Trophoblast cell (in vitro differentiated cells and primary cell): ENCODE measurements around the gene TMOD3.

ENCODE experiments used
- DNase-seq, 2 donors: peaks; one replicate each; pipeline ENCODE4 v3.0.0-alpha.2; 2016
- H2AFZ ChIP-seq: 2 replicates; pipeline ENCODE4 v1.6.1; 2013; ENCODE audit warnings: low read length, moderate library complexity, mild to moderate bottlenecking; ENCODE audit not compliant: insufficient read depth, poor library complexity
- H2AK5ac ChIP-seq: 2 replicates; pipeline ENCODE4 v1.6.1; 2013; ENCODE audit warnings: mild to moderate bottlenecking, low read length
- H2BK120ac ChIP-seq: 2 replicates; pipeline ENCODE4 v1.6.1; 2013; ENCODE audit warnings: low read length, mild to moderate bottlenecking, moderate library complexity; ENCODE audit not compliant: insufficient read depth, poor library complexity
- H2BK12ac ChIP-seq: 2 replicates; pipeline ENCODE4 v1.6.1; 2013; ENCODE audit warnings: mild to moderate bottlenecking, low read length, moderate library complexity
- H2BK5ac ChIP-seq: 2 replicates; pipeline ENCODE4 v1.6.1; 2013; ENCODE audit warnings: low read length, low read depth, moderate library complexity, mild to moderate bottlenecking; ENCODE audit not compliant: poor library complexity
- H3K14ac ChIP-seq: 2 replicates; pipeline ENCODE4 v1.6.1; 2013; ENCODE audit warnings: mild to moderate bottlenecking, low read length
- H3K18ac ChIP-seq: 2 replicates; pipeline ENCODE4 v1.6.1; 2013; ENCODE audit warnings: mild to moderate bottlenecking, low read length
- H3K23ac ChIP-seq: 2 replicates; pipeline ENCODE4 v1.6.1; 2013; ENCODE audit warnings: low read length
- H3K27ac ChIP-seq: 2 replicates; pipeline ENCODE4 v1.5.1; 2013; ENCODE audit warnings: low read depth, mild to moderate bottlenecking, inconsistent platforms, low read length, moderate library complexity
- H3K27me3 ChIP-seq: 2 replicates; pipeline ENCODE4 v1.6.1; 2013; ENCODE audit warnings: inconsistent platforms, mild to moderate bottlenecking, low read length, moderate library complexity; ENCODE audit not compliant: insufficient read depth
- H3K36me3 ChIP-seq, 2 experiments: 1 replicate in 1 of 2; 2 replicates in 1 of 2; pipeline ENCODE4 v1.6.1; 2013; ENCODE audit warnings: low read length in 2 of 2, mild to moderate bottlenecking in 2 of 2, moderate library complexity in 1 of 2; ENCODE audit not compliant: insufficient read depth in 2 of 2, control insufficient read depth in 1 of 2
- H3K4ac ChIP-seq: 2 replicates; pipeline ENCODE4 v1.6.1; 2013; ENCODE audit warnings: low read depth, mild to moderate bottlenecking, low read length, moderate library complexity
- H3K4me1 ChIP-seq, 2 experiments: 1 replicate in 1 of 2; 2 replicates in 1 of 2; pipeline ENCODE4 v1.6.1; 2013; ENCODE audit warnings: low read length in 2 of 2, mild to moderate bottlenecking in 2 of 2, moderate library complexity in 1 of 2; ENCODE audit not compliant: insufficient read depth in 2 of 2, control insufficient read depth in 1 of 2
- H3K4me2 ChIP-seq: 2 replicates; pipeline ENCODE4 v1.6.1; 2013; ENCODE audit warnings: inconsistent platforms, mild to moderate bottlenecking, low read length, moderate library complexity
- H3K4me3 ChIP-seq: 2 replicates; pipeline ENCODE4 v1.5.1; 2013; ENCODE audit warnings: mild to moderate bottlenecking, low read depth, low read length, inconsistent platforms
- H3K79me1 ChIP-seq: one replicate; pipeline ENCODE4 v1.6.1; 2013; ENCODE audit warnings: low read length
- H3K79me2 ChIP-seq: 2 replicates; pipeline ENCODE4 v1.6.1; 2013; ENCODE audit warnings: low read length, mild to moderate bottlenecking; ENCODE audit not compliant: control insufficient read depth, insufficient read depth, poor library complexity
- H3K9ac ChIP-seq: 2 replicates; pipeline ENCODE4 v1.6.1; 2013; ENCODE audit warnings: mild to moderate bottlenecking, low read length
- H3K9me3 ChIP-seq: 2 replicates; pipeline ENCODE4 v1.6.1; 2013; ENCODE audit warnings: low read depth, mild to moderate bottlenecking, control low read depth, inconsistent platforms, low read length; ENCODE audit not compliant: insufficient read depth
- H4K12ac ChIP-seq: 2 replicates; pipeline ENCODE4 v1.6.1; 2013; ENCODE audit warnings: low read depth, mild to moderate bottlenecking, low read length, moderate library complexity
- H4K8ac ChIP-seq: 2 replicates; pipeline ENCODE4 v1.6.1; 2013; ENCODE audit warnings: low read depth, mild to moderate bottlenecking, low read length, moderate library complexity
- H4K91ac ChIP-seq: one replicate; pipeline ENCODE4 v1.6.1; 2013; ENCODE audit warnings: low read depth, mild to moderate bottlenecking, low read length, moderate library complexity
- WGBS: extraction: QIAGEN DNeasy Blood & Tissue Kit; methylation state at CpG from one replicate; pipeline ENCODE4 v1.1.7; 2013; ENCODE audit warnings: missing lambda C conversion rate; ENCODE audit not compliant: insufficient read length, insufficient coverage; ENCODE audit errors: extremely low coverage; 5-methylcytosine and 5-hydroxymethylcytosine counted together

Gene TMOD3

DNA sequence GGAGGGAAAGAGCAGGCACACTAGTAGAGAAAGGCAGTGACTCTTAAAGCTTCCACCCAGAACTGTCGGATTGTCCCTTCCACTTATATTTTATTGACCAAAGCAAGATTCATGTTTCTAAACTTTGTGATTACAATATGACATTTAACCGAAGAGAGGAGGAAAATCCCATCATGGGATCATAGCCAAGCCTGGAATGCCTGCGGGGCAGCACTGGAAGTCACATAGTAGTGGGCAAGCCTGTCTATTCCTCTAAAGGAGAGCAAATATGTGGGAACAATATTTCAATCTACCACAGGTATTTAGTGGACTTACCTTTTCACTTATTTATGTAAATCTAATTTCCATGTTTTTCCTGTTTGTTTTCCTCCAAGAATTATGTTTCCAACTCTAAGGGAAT, 3.8 kb upstream of the TMOD3 start:
- no peak overlapping the region for H2BK12ac ChIP-seq
- H3K4me1 ChIP-seq = peaks cover 0 to 6% of the 10 kb centered on the region in 2 experiments
- no peak overlapping the region for H2AFZ ChIP-seq
- H2BK120ac ChIP-seq = no peak overlapping the region
- H3K23ac ChIP-seq = no peak overlapping the region
- no peak overlapping the region for H4K91ac ChIP-seq
- no peak overlapping the region for H3K18ac ChIP-seq
- H3K14ac ChIP-seq = no peak overlapping the region
- DNase-seq = no peak
- no peaks in the 10 kb centered on the region for H3K36me3 ChIP-seq
- no peak overlapping the region for H2BK5ac ChIP-seq
- H3K27me3 ChIP-seq = no peaks in the 10 kb centered on the region
- H3K4me2 ChIP-seq = no peak overlapping the region
- H3K4ac ChIP-seq = no peak overlapping the region
- no peak overlapping the region for H4K12ac ChIP-seq
- H3K27ac ChIP-seq = no peak overlapping the region
- WGBS = no CpG with 5 or more reads among the region's 3 CpGs
- no peak overlapping the region for H4K8ac ChIP-seq
- peaks cover 2% of the 10 kb centered on the region for H3K9me3 ChIP-seq
- H3K79me1 ChIP-seq = peaks cover 8% of the 10 kb centered on the region
- no peak overlapping the region for H3K4me3 ChIP-seq
- H3K79me2 ChIP-seq = peaks cover 7% of the 10 kb centered on the region
- no peak overlapping the region for H3K9ac ChIP-seq
- H2AK5ac ChIP-seq = no peak overlapping the region

- H3K9me3 ChIP-seq = no peaks in the 10 kb centered on the region
- no peak overlapping the region for H3K23ac ChIP-seq
- no peak overlapping the region for H4K8ac ChIP-seq
- H2AFZ ChIP-seq = no peak overlapping the region
- peak; percentile 83 to 96 for DNase-seq
- WGBS = no CpG with 5 or more reads among the region's 9 CpGs
- H3K27me3 ChIP-seq = no peaks in the 10 kb centered on the region
- peak overlapping the region; percentile 21 for H3K4me2 ChIP-seq
- H2BK120ac ChIP-seq = no peak overlapping the region
- H2BK12ac ChIP-seq = no peak overlapping the region
- H4K12ac ChIP-seq = no peak overlapping the region
- H3K18ac ChIP-seq = no peak overlapping the region
- H2BK5ac ChIP-seq = no peak overlapping the region
- H3K4ac ChIP-seq = no peak overlapping the region
- H3K79me1 ChIP-seq = peaks cover 8% of the 10 kb centered on the region
- peaks cover 0 to 6% of the 10 kb centered on the region in 2 experiments for H3K4me1 ChIP-seq
- no peak overlapping the region for H3K14ac ChIP-seq
- no peak overlapping the region for H3K9ac ChIP-seq
- H3K4me3 ChIP-seq = no peak overlapping the region
- H2AK5ac ChIP-seq = no peak overlapping the region
- H3K36me3 ChIP-seq = no peaks in the 10 kb centered on the region
- H3K79me2 ChIP-seq = peaks cover 10% of the 10 kb centered on the region
- H4K91ac ChIP-seq = no peak overlapping the region
- peak overlapping the region; percentile 42 for H3K27ac ChIP-seq
Measured at GRCh38 chr15:51828621-51829375, 655 bp upstream of the TMOD3 start.

- H3K4ac ChIP-seq = peak overlapping the region; percentile 99
- H3K36me3 ChIP-seq = no peaks in the 10 kb centered on the region
- peaks cover 10% of the 10 kb centered on the region for H3K79me2 ChIP-seq
- WGBS = no CpG with 5 or more reads among the region's 8 CpGs
- no peak for DNase-seq
- H2AK5ac ChIP-seq = no peak overlapping the region
- peak overlapping the region; percentile 92 for H3K18ac ChIP-seq
- peak overlapping the region; percentile 89 for H2AFZ ChIP-seq
- peak overlapping the region; percentile 92 for H2BK5ac ChIP-seq
- H3K27me3 ChIP-seq = no peaks in the 10 kb centered on the region
- peak overlapping the region; percentile 97 for H3K4me3 ChIP-seq
- peaks cover 0 to 6% of the 10 kb centered on the region in 2 experiments for H3K4me1 ChIP-seq
- peak overlapping the region; percentile 93 for H3K9ac ChIP-seq
- peak overlapping the region; percentile 92 for H4K12ac ChIP-seq
- peak overlapping the region; percentile 82 for H3K27ac ChIP-seq
- H3K14ac ChIP-seq = peak overlapping the region; percentile 94
- peak overlapping the region; percentile 92 for H2BK120ac ChIP-seq
- no peak overlapping the region for H2BK12ac ChIP-seq
- peak overlapping the region; percentile 82 for H3K4me2 ChIP-seq
- no peak overlapping the region for H3K23ac ChIP-seq
- H4K91ac ChIP-seq = peak overlapping the region; percentile 95
- peaks cover 8% of the 10 kb centered on the region for H3K79me1 ChIP-seq
- no peaks in the 10 kb centered on the region for H3K9me3 ChIP-seq
- peak overlapping the region; percentile 92 for H4K8ac ChIP-seq
Measured at GRCh38 chr15:51830276-51830806, 888 bp downstream of the TMOD3 start.

- Histone ChIP-seq H2BK120ac (no peak overlapping the region), H3K4me3 (no peak overlapping the region), H3K27me3 (no peaks in the 10 kb centered on the region), H3K4me2 (no peak overlapping the region), H3K18ac (no peak overlapping the region), H4K91ac (no peak overlapping the region), H3K4me1 (peaks cover 0 to 6% of the 10 kb centered on the region in 2 experiments), H3K14ac (no peak overlapping the region), H4K8ac (no peak overlapping the region), H2AK5ac (no peak overlapping the region), H3K9ac (no peak overlapping the region), H3K79me1 (peaks cover 8% of the 10 kb centered on the region), H2AFZ (no peak overlapping the region), H3K4ac (no peak overlapping the region), H3K79me2 (peaks cover 10% of the 10 kb centered on the region), H3K27ac (no peak overlapping the region), H3K36me3 (no peaks in the 10 kb centered on the region), H2BK12ac (no peak overlapping the region), H2BK5ac (no peak overlapping the region), H3K23ac (no peak overlapping the region), H3K9me3 (no peaks in the 10 kb centered on the region), H4K12ac (no peak overlapping the region)
- WGBS = no CpG with 5 or more reads among the region's 1 CpG
- no peak for DNase-seq
Measured at GRCh38 chr15:51833772-51834171, 4.3 kb downstream of the TMOD3 start.
